H9 (cell line): ENCODE data around the gene TMEM98. TPM values are rescaled to one million over a fixed set of nuclear protein-coding genes. Genes with fewer than 3 reads are reported as not detected.

Experiments used
- DNase-seq: peaks from one replicate; pipeline ENCODE4 v3.0.0-alpha.2; 2017
- H2AFZ ChIP-seq: one replicate; pipeline ENCODE4 v1.6.1; 2013; ENCODE audit warnings: mild to moderate bottlenecking, low read length, control low read depth, moderate library complexity
- H2AK5ac ChIP-seq: 2 replicates; pipeline ENCODE4 v1.6.1; 2013; ENCODE audit warnings: low read length, control low read depth, mixed read lengths; ENCODE audit not compliant: insufficient read length
- H2BK120ac ChIP-seq: one replicate; pipeline ENCODE4 v1.6.1; 2013; ENCODE audit warnings: low read depth, mild to moderate bottlenecking, low read length, control low read depth, inconsistent platforms; ENCODE audit not compliant: poor library complexity, severe bottlenecking
- H2BK12ac ChIP-seq: 2 replicates; pipeline ENCODE4 v1.6.1; 2013; ENCODE audit warnings: low read length, control low read depth, mixed read lengths, low read depth; ENCODE audit not compliant: insufficient read length
- H2BK15ac ChIP-seq: 2 replicates; pipeline ENCODE4 v1.6.1; 2013; ENCODE audit warnings: low read depth, low read length, control low read depth
- H2BK20ac ChIP-seq: one replicate; pipeline ENCODE4 v1.6.1; 2013; ENCODE audit warnings: low read depth, mild to moderate bottlenecking, low read length, control low read depth, inconsistent platforms; ENCODE audit not compliant: poor library complexity, severe bottlenecking
- H2BK5ac ChIP-seq: 2 replicates; pipeline ENCODE4 v1.6.1; 2013; ENCODE audit warnings: low read length, control low read depth, mixed read lengths; ENCODE audit not compliant: insufficient read length
- H3K14ac ChIP-seq: 2 replicates; pipeline ENCODE4 v1.6.1; 2013; ENCODE audit warnings: low read length, control low read depth; ENCODE audit not compliant: insufficient read depth
- H3K18ac ChIP-seq: 2 replicates; pipeline ENCODE4 v1.6.1; 2013; ENCODE audit warnings: low read depth, mild to moderate bottlenecking, mixed read lengths, low read length, control low read depth; ENCODE audit not compliant: insufficient read length
- H3K23ac ChIP-seq: 2 replicates; pipeline ENCODE4 v1.6.1; 2013; ENCODE audit warnings: low read length, control low read depth, mixed read lengths, low read depth; ENCODE audit not compliant: insufficient read length
- H3K23me2 ChIP-seq: 2 replicates; pipeline ENCODE4 v1.6.1; 2013; ENCODE audit warnings: low read depth, mild to moderate bottlenecking, mixed read lengths, low read length, control low read depth; ENCODE audit not compliant: insufficient read length, poor library complexity, severe bottlenecking
- H3K27ac ChIP-seq: 2 replicates; pipeline ENCODE4 v1.5.1; 2013; ENCODE audit warnings: low read length, control low read depth, mixed read lengths, low read depth; ENCODE audit not compliant: insufficient read length
- H3K27me3 ChIP-seq: 2 replicates; pipeline ENCODE4 v1.6.1; 2013; ENCODE audit warnings: low read length, control low read depth, inconsistent platforms; ENCODE audit not compliant: insufficient read depth
- H3K4ac ChIP-seq: 2 replicates; pipeline ENCODE4 v1.6.1; 2013; ENCODE audit warnings: low read depth, mild to moderate bottlenecking, control low read depth, inconsistent platforms, low read length, moderate library complexity
- H3K4me1 ChIP-seq: 2 replicates; pipeline ENCODE4 v1.6.1; 2013; ENCODE audit warnings: low read length, control low read depth, inconsistent platforms; ENCODE audit not compliant: insufficient read depth
- H3K4me2 ChIP-seq: 2 replicates; pipeline ENCODE4 v1.6.1; 2013; ENCODE audit warnings: low read length, control low read depth, mixed read lengths; ENCODE audit not compliant: insufficient read length, insufficient read depth
- H3K56ac ChIP-seq: 2 replicates; pipeline ENCODE4 v1.6.1; 2013; ENCODE audit warnings: low read depth, mild to moderate bottlenecking, mixed read lengths, low read length, control low read depth; ENCODE audit not compliant: insufficient read length
- H3K79me1 ChIP-seq: 2 replicates; pipeline ENCODE4 v1.6.1; 2013; ENCODE audit warnings: low read depth, mild to moderate bottlenecking, moderate library complexity, low read length, control low read depth, inconsistent platforms; ENCODE audit not compliant: insufficient read depth, poor library complexity, severe bottlenecking
- H3K79me2 ChIP-seq: 2 replicates; pipeline ENCODE4 v1.6.1; 2013; ENCODE audit warnings: low read length, control low read depth, inconsistent platforms; ENCODE audit not compliant: insufficient read depth
- H3K9ac ChIP-seq: 2 replicates; pipeline ENCODE4 v1.6.1; 2013; ENCODE audit warnings: low read length, control low read depth, mixed read lengths; ENCODE audit not compliant: insufficient read length; ENCODE audit errors: extremely low read depth
- H3K9me3 ChIP-seq: one replicate; pipeline ENCODE4 v1.6.1; 2013; ENCODE audit warnings: low read depth, low read length, inconsistent platforms; ENCODE audit not compliant: control insufficient read depth
- H3T11ph ChIP-seq: one replicate; pipeline ENCODE4 v1.6.1; 2013; ENCODE audit warnings: mild to moderate bottlenecking, low read length, control low read depth, inconsistent platforms
- H4K20me1 ChIP-seq: one replicate; pipeline ENCODE4 v1.6.1; 2013; ENCODE audit not compliant: control insufficient read depth, insufficient read length, insufficient read depth
- H4K5ac ChIP-seq: 2 replicates; pipeline ENCODE4 v1.6.1; 2013; ENCODE audit warnings: low read depth, mild to moderate bottlenecking, mixed read lengths, low read length, control low read depth; ENCODE audit not compliant: insufficient read length
- H4K8ac ChIP-seq: replicated peaks from 2 replicates; pipeline ENCODE4 v1.6.1; 2013; ENCODE audit warnings: low read length, control low read depth, mixed read lengths, low read depth; ENCODE audit not compliant: insufficient read length
- H4K91ac ChIP-seq: 2 replicates; pipeline ENCODE4 v1.6.1; 2013; ENCODE audit warnings: low read depth, mild to moderate bottlenecking, moderate library complexity, mixed read lengths, low read length, control low read depth; ENCODE audit not compliant: insufficient read length
- H3K27ac Mint-ChIP-seq, 3 experiments: 2 replicates in 2 of 3; 3 replicates in 1 of 3; pipeline ENCODE4 v1.8.0; 2020 to 2021; ENCODE audit warnings: mixed read lengths in 3 of 3, mild to moderate bottlenecking in 1 of 3, moderate library complexity in 1 of 3
- H3K27me3 Mint-ChIP-seq: 2 replicates; pipeline ENCODE4 v1.8.0; 2021; ENCODE audit warnings: low read depth, mild to moderate bottlenecking, moderate library complexity, mixed read lengths
- H3K36me3 Mint-ChIP-seq, 3 experiments: 2 replicates in 2 of 3; 3 replicates in 1 of 3; pipeline ENCODE4 v1.8.0; 2020 to 2021; ENCODE audit warnings: low read depth in 3 of 3, mixed read lengths in 3 of 3; ENCODE audit not compliant: insufficient read depth in 1 of 3
- H3K4me1 Mint-ChIP-seq, 2 experiments: 2 replicates each; pipeline ENCODE4 v1.8.0; 2020; ENCODE audit warnings: mixed read lengths in 2 of 2
- H3K4me3 Mint-ChIP-seq, 2 experiments: 2 replicates in 1 of 2; 3 replicates in 1 of 2; pipeline ENCODE4 v1.8.0; 2020 to 2021; ENCODE audit warnings: mild to moderate bottlenecking in 2 of 2, mixed read lengths in 2 of 2, moderate library complexity in 1 of 2
- H3K9me3 Mint-ChIP-seq, 2 experiments: 2 replicates in 1 of 2; 3 replicates in 1 of 2; pipeline ENCODE4 v1.8.0; 2020; ENCODE audit warnings: mild to moderate bottlenecking in 2 of 2, mixed read lengths in 2 of 2, moderate library complexity in 1 of 2
- CTCF ChIP-seq: fragments of 200-600 bp; sonication (generic); conservative IDR thresholded peaks from 3 replicates; pipeline ENCODE4 v1.8.0; 2021; ENCODE audit warnings: antibody characterized with exemption, mild to moderate bottlenecking
- whole genome bisulfite sequencing: extraction: QIAGEN DNeasy Blood & Tissue Kit; methylation state at CpG from one replicate; pipeline ENCODE4 v1.1.7; 2013; ENCODE audit warnings: missing lambda C conversion rate, low lambda C conversion rate, mixed read lengths; ENCODE audit not compliant: insufficient read length; ENCODE audit errors: extremely low coverage; 5-methylcytosine and 5-hydroxymethylcytosine counted together
- total RNA-seq: library from RNA; stranded (reverse); gene quantifications from 2 replicates; pipeline ENCODE4 v1.2.1, GENCODE V29; 2021

TMEM98 gene
- total RNA-seq, 1 experiment from 2014 or later = 78.4 TPM

GRCh38 chr17:32936894-32937500, 9.0 kb downstream of the TMEM98 start:
- H3K27ac ChIP-seq = no peak overlapping the region

More at GRCh38 chr17:32936894-32937500, 9.0 kb downstream of the TMEM98 start:
- Histone ChIP-seq H3K14ac (peak overlapping the region; percentile 2; the same call in 1 of the 2 replicates), H3K79me1 (no peaks in the 10 kb centered on the region), H3K4ac (no peak overlapping the region; the same call in 1 of the 2 replicates), H2AFZ (no peak overlapping the region), H3K9me3 (no peaks in the 10 kb centered on the region), H2BK5ac (no peak overlapping the region), H3K23me2 (no peaks in the 10 kb centered on the region), H3K9ac (no peak overlapping the region), H3K23ac (no peak overlapping the region), H3K79me2 (no peaks in the 10 kb centered on the region), H3K18ac (peak overlapping the region; percentile 67), H2BK12ac (no peak overlapping the region), H2BK120ac (no peak overlapping the region), H4K91ac (no peak overlapping the region), H3K56ac (no peak overlapping the region), H2AK5ac (no peak overlapping the region), H3K4me1 (no peaks in the 10 kb centered on the region), H3K4me2 (no peak overlapping the region), H3T11ph (no peak overlapping the region), H4K8ac (no peak overlapping the region), H4K20me1 (no peaks in the 10 kb centered on the region), H2BK20ac (no peak overlapping the region), H3K27me3 (no peaks in the 10 kb centered on the region), H4K5ac (no peak overlapping the region), H2BK15ac (no peak overlapping the region)
- peak; percentile 95 for DNase-seq
- WGBS = no CpG with 5 or more reads among the region's 14 CpGs
- peak; percentile 95 for TF ChIP-seq CTCF
- H3K27me3 Mint-ChIP-seq = no peaks in the 10 kb centered on the region
- H3K4me3 Mint-ChIP-seq = no peak overlapping the region; a peak in 1 of 5 replicates
- peak overlapping the region; percentile 94 to 97 (median 97) for H3K27ac Mint-ChIP-seq
- no peaks in the 10 kb centered on the region for H3K9me3 Mint-ChIP-seq
- H3K4me1 Mint-ChIP-seq = peaks cover 20 to 23% of the 10 kb centered on the region in 2 experiments
- peaks cover 34 to 88% (median 70%) of the 10 kb centered on the region in 3 experiments for H3K36me3 Mint-ChIP-seq
